ENCODE measurements around the gene EPHA10.

GRCh38 chr1:37741130-37741529 is 23.8 kb downstream of the EPHA10 start:
- TF ChIP-seq POLR2A (IDR thresholded peaks at IDR 0.05; ENCODE audit: low read length) (no peak), RAD21 (conservative IDR thresholded peaks at IDR 0.05 in 1 of 2, IDR thresholded peaks at IDR 0.05 in 1 of 2) (no peak), ZFP36 (IDR thresholded peaks at IDR 0.05; ENCODE audit: borderline replicate concordance, partially characterized antibody) (no peak), EP300 (IDR thresholded peaks at IDR 0.05) (no peak), BHLHE40 (IDR thresholded peaks at IDR 0.05; ENCODE audit: low read depth, low read length) (no peak), CHD4 (IDR thresholded peaks at IDR 0.05; ENCODE audit: borderline replicate concordance) (no peak)
- TF ChIP-seq, protein P1, sequence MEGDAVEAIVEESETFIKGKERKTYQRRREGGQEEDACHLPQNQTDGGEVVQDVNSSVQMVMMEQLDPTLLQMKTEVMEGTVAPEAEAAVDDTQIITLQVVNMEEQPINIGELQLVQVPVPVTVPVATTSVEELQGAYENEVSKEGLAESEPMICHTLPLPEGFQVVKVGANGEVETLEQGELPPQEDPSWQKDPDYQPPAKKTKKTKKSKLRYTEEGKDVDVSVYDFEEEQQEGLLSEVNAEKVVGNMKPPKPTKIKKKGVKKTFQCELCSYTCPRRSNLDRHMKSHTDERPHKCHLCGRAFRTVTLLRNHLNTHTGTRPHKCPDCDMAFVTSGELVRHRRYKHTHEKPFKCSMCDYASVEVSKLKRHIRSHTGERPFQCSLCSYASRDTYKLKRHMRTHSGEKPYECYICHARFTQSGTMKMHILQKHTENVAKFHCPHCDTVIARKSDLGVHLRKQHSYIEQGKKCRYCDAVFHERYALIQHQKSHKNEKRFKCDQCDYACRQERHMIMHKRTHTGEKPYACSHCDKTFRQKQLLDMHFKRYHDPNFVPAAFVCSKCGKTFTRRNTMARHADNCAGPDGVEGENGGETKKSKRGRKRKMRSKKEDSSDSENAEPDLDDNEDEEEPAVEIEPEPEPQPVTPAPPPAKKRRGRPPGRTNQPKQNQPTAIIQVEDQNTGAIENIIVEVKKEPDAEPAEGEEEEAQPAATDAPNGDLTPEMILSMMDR (IDR thresholded peaks at IDR 0.05): no peak
- TF ChIP-seq, protein P2, sequence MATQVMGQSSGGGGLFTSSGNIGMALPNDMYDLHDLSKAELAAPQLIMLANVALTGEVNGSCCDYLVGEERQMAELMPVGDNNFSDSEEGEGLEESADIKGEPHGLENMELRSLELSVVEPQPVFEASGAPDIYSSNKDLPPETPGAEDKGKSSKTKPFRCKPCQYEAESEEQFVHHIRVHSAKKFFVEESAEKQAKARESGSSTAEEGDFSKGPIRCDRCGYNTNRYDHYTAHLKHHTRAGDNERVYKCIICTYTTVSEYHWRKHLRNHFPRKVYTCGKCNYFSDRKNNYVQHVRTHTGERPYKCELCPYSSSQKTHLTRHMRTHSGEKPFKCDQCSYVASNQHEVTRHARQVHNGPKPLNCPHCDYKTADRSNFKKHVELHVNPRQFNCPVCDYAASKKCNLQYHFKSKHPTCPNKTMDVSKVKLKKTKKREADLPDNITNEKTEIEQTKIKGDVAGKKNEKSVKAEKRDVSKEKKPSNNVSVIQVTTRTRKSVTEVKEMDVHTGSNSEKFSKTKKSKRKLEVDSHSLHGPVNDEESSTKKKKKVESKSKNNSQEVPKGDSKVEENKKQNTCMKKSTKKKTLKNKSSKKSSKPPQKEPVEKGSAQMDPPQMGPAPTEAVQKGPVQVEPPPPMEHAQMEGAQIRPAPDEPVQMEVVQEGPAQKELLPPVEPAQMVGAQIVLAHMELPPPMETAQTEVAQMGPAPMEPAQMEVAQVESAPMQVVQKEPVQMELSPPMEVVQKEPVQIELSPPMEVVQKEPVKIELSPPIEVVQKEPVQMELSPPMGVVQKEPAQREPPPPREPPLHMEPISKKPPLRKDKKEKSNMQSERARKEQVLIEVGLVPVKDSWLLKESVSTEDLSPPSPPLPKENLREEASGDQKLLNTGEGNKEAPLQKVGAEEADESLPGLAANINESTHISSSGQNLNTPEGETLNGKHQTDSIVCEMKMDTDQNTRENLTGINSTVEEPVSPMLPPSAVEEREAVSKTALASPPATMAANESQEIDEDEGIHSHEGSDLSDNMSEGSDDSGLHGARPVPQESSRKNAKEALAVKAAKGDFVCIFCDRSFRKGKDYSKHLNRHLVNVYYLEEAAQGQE (IDR thresholded peaks at IDR 0.05): no peak
